HepG2 (cell line): Measurements from ENCODE around the gene ANKRD40CL. TPM values are rescaled to one million over a fixed set of nuclear protein-coding genes. Genes with fewer than 3 reads are reported as not detected.

Experiments used
- BRF2 ChIP-seq: sonication (generic); formaldehyde crosslinking; IDR thresholded peaks from 2 replicates; pipeline ENCODE4 v1.8.1; 2022; ENCODE audit warnings: mild to moderate bottlenecking, missing genetic modification reagents
- EHMT2 ChIP-seq: fragments of 200-600 bp; sonication (generic); IDR thresholded peaks from 2 replicates; pipeline ENCODE4 v1.7.0; 2017; ENCODE audit warnings: antibody characterized with exemption, low read depth, low read length, borderline replicate concordance
- EP300 ChIP-seq, 3 experiments: sonication (generic) in 1 of 3; formaldehyde crosslinking in 1 of 3; IDR thresholded peaks; 2 replicates each; pipeline versions ENCODE4 v1.5.1 to v1.6.1; 2011 to 2020; ENCODE audit warnings: low read depth in 2 of 3, low read length in 2 of 3, borderline replicate concordance in 1 of 3, improper control_type of control experiment in 1 of 3, mild to moderate bottlenecking in 1 of 3, missing genetic modification reagents in 1 of 3, moderate library complexity in 1 of 3
- FOSL2 ChIP-seq: sonication (generic); formaldehyde crosslinking; IDR thresholded peaks from 2 replicates; pipeline ENCODE4 v1.4.0; 2020; ENCODE audit warnings: missing genetic modification reagents
- FOXC1 ChIP-seq: sonication (generic); formaldehyde crosslinking; IDR thresholded peaks from 2 replicates; pipeline ENCODE4 v1.8.0; 2022; ENCODE audit warnings: mild to moderate bottlenecking, missing genetic modification reagents, borderline replicate concordance
- HNF4A ChIP-seq: sonication (generic); formaldehyde crosslinking; IDR thresholded peaks from 2 replicates; pipeline ENCODE4 v1.4.0; 2020; ENCODE audit warnings: missing genetic modification reagents
- JUND ChIP-seq: sonication (generic); formaldehyde crosslinking; IDR thresholded peaks from 2 replicates; pipeline ENCODE4 v1.8.0; 2022; ENCODE audit warnings: mild to moderate bottlenecking, missing genetic modification reagents
- KDM5A ChIP-seq: fragments of 200-600 bp; sonication (generic); IDR thresholded peaks from 2 replicates; pipeline ENCODE4 v1.7.0; 2018; ENCODE audit warnings: antibody characterized with exemption, mild to moderate bottlenecking, low read length, borderline replicate concordance
- SRSF4 ChIP-seq: fragments of 200-400 bp; formaldehyde crosslinking; IDR thresholded peaks from one replicate; pipeline ENCODE4 v1.6.1; 2018; ENCODE audit warnings: mild to moderate bottlenecking, low read depth, low read length, moderate library complexity; ENCODE audit not compliant: poor library complexity, severe bottlenecking
- TEAD3 ChIP-seq: optimal IDR thresholded peaks from 2 replicates; pipeline ENCODE3; 2016; ENCODE audit warnings: borderline replicate concordance
- TFE3 ChIP-seq: IDR thresholded peaks from 2 replicates; pipeline ENCODE4 v1.6.1; 2016
- UBTF ChIP-seq: sonication (generic); formaldehyde crosslinking; IDR thresholded peaks from 2 replicates; pipeline ENCODE4 v1.4.0; 2020; ENCODE audit warnings: mild to moderate bottlenecking, missing genetic modification reagents
- ZBTB34 ChIP-seq: sonication (generic); formaldehyde crosslinking; IDR thresholded peaks from 2 replicates; pipeline ENCODE4 v1.8.0; 2022; ENCODE audit warnings: mild to moderate bottlenecking, missing genetic modification reagents
- ZHX2 ChIP-seq, 2 experiments: sonication (generic) in 1 of 2; formaldehyde crosslinking in 1 of 2; IDR thresholded peaks; 2 replicates each; pipeline versions ENCODE4 v1.6.1 to v1.9.0; 2014 to 2022; ENCODE audit warnings: antibody characterized with exemption in 1 of 2, borderline replicate concordance in 1 of 2, inconsistent platforms in 1 of 2, low read depth in 1 of 2, missing genetic modification reagents in 1 of 2
- ZNF24 ChIP-seq: fragments of 450-650 bp; IDR thresholded peaks from 2 replicates; pipeline ENCODE4 v1.6.1; 2017; ENCODE audit warnings: antibody characterized with exemption, mild to moderate bottlenecking
- polyA plus RNA-seq, 8 experiments: library from polyadenylated mRNA; depleted of rRNA in 3 of 8; stranded (reverse) in 7 of 8; unstranded in 1 of 8; fragments of >200 nt; fragmentation: Illumina TruSeq in 4 of 8; extraction: Trizol in 4 of 8; gene quantifications; 2 replicates each; pipeline versions ENCODE4 v1.2.1 to v1.2.3, GENCODE V29; 2011 to 2016; ENCODE audit warnings: low read depth in 4 of 8, missing spikeins in 1 of 8, mixed read lengths in 1 of 8; ENCODE audit not compliant: insufficient read depth in 1 of 8
- total RNA-seq, 5 experiments: library from RNA; depleted of rRNA; stranded (reverse); fragments of >200 nt; fragmentation: Illumina TruSeq; extraction: Trizol; gene quantifications; 2 replicates each; pipeline ENCODE4 v1.2.3, GENCODE V29; 2016; ENCODE audit warnings: low read depth in 1 of 5

Gene ANKRD40CL
- total and polyA plus RNA-seq, 2 of the 13 experiments (the other 11 are each of a cell fraction or from before 2014, with no cell fraction given) = 0.03 to 0.11 TPM

- TF ChIP-seq BRF2 (CRISPR knock-in tag) (no peak), ZHX2 (IDR thresholded peaks at IDR 0.05; ENCODE audit: low read depth) (no peak), ZHX2 (CRISPR knock-in tag; IDR thresholded peaks at IDR 0.05; ENCODE audit: borderline replicate concordance) (no peak), JUND (CRISPR knock-in tag) (no peak), ZBTB34 (CRISPR knock-in tag) (peak; percentile 98), UBTF (CRISPR knock-in tag) (0 out of 2 replicates have a peak, but pooled peaks have one; percentile 34), TEAD3 (peak; percentile 35), KDM5A (no peak), TFE3 (CRISPR knock-in tag) (peak; percentile 58; the same call in 1 of the 2 replicates), EHMT2 (peak; percentile 17; the same call in 1 of the 2 replicates), FOSL2 (peak; percentile 44), HNF4A (CRISPR knock-in tag) (peak; percentile 81), FOXC1 (peak; percentile 73), SRSF4 (no peak), ZNF24 (no peak), EP300 (IDR thresholded peaks at IDR 0.05; ENCODE audit: low read depth in 2 of 2, low read length in 2 of 2) (peak in 1 of 2 experiments; percentile 75; a peak in 1 of 4 replicates), EP300 (CRISPR knock-in tag; IDR thresholded peaks at IDR 0.05; ENCODE audit: borderline replicate concordance) (peak; percentile 54; the same call in 1 of the 2 replicates)
These were observed 38.9 kb upstream of the ANKRD40CL start (continued) for GRCh38 chr17:50806141-50806643.
